Activated naive CD4-positive, alpha-beta T cell treated with anti-CD3 and anti-CD28 coated beads for 36 hours (primary cell): Measurements from ENCODE around the gene PTPRH. TPM values are rescaled to one million over a fixed set of nuclear protein-coding genes. Genes with fewer than 3 reads are reported as not detected.
"Not testable (repeated sequence)": the region's sequence is repeated elsewhere in the genome, so short reads cannot be mapped to it uniquely, and the experiment has no call there.

Experiments
- CTCF ChIA-PET: fragments of 350-600 bp; sonication (Branson Sonifier 250); formaldehyde crosslinking; loops from one replicate; lab custom pipeline; 2021; ENCODE audit warnings: antibody characterized with exemption; lab: Charles Lee
- DNase-seq: peaks from one replicate; pipeline ENCODE4 v3.0.0-alpha.2; 2020
- H3K27ac Mint-ChIP-seq: one replicate; pipeline ENCODE4 v1.8.0; 2021; ENCODE audit warnings: mild to moderate bottlenecking, mixed read lengths
- H3K27me3 Mint-ChIP-seq: one replicate; pipeline ENCODE4 v1.8.0; 2021; ENCODE audit warnings: low read depth, mixed read lengths
- H3K36me3 Mint-ChIP-seq: one replicate; pipeline ENCODE4 v1.8.0; 2021; ENCODE audit warnings: low read depth, mixed read lengths
- H3K4me1 Mint-ChIP-seq: one replicate; pipeline ENCODE4 v1.8.0; 2021; ENCODE audit warnings: low read depth, mixed read lengths
- H3K4me3 Mint-ChIP-seq: one replicate; pipeline ENCODE4 v1.8.0; 2021; ENCODE audit warnings: mild to moderate bottlenecking, moderate library complexity, mixed read lengths
- H3K9me3 Mint-ChIP-seq: one replicate; pipeline ENCODE4 v1.8.0; 2021; ENCODE audit warnings: mixed read lengths
- intact Hi-C: fragments of 100-400 bp; cut with micrococcal nuclease; formaldehyde crosslinking; loops from one replicate; pipeline ENCODE4 v1.15.1; 2023
- total RNA-seq, 2 experiments: library from RNA; stranded (reverse); gene quantifications; one replicate each; pipeline ENCODE4 v1.2.3, GENCODE V29; 2021

The PTPRH gene
- total RNA-seq, 2 experiments from 2014 or later = not detected

DNA sequence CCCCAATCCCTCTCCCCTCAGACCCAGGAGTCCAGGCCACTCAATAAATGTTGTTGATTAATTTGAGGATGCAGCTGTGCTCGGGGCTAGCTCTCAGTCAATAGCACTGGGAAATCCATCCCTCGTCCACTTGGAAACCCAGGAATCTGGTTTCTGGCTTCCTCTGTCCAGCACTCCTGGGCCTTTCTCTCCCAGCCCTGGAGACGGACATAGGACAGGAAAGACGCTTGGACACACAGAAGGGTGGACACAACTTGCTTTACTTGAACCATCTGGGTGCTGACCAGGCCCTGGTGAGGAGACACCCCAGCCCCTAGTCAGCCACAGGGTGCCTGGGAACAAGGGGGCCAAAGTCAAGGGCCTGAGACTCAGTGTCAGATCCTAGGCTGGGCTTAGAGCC, 50.9 kb downstream of the PTPRH start:
- intact Hi-C loops = no loop called here

DNA sequence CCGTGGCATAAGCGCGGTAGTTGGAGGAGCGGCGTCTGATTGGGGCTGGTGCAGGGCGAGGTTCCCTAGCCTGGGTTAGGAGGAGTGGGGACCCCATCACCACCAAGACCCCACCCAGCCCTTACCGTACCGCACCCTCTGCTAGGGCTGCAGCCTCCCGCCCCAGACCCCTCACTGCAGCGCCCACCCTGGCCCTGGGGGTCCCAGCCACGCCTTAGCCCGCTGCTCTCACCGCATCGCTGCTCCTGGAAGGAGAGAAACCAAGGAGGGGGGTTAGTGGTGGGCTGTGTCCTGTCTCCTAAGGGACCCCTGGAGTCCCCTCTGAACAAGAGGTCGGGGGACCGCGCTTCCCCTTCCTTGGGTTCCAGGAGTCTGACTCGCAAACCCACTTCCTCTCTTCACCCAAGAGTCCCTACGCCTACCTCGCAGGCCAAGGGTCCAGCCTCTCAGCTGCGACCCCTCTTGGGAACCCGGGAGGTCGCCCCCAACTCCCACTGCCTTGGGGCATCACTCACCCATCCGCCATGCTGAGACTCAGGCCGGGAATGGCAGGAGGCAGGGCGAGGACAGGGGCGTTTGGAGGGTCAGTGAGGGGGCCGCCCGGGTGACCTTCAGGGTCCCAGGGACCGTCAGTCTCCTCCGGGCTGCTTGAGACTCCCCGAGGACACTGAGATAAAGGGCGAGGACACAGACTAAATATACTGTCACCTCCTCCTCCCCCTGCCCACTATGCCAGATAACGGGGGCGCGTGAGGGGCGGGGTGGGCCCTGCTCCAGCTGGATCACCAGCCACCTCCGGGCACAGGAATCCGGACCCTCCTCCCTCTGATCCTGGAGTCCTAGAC, 52.0 kb downstream of the PTPRH start, which contains the start of gene TNNI3:
TSS of gene TNNI3 (minus strand) at position 669 of the 845 bp plus-strand sequence. CDS start at position 526, 143 bp downstream.
- H3K36me3 Mint-ChIP-seq = no peaks in the 10 kb centered on the region
- H3K27ac Mint-ChIP-seq = no peak within 1 kb of the TSS
- intact Hi-C loops = no loop called here
- H3K9me3 Mint-ChIP-seq = peaks cover 3% of the 10 kb centered on the region
- H3K27me3 Mint-ChIP-seq = peaks cover 40% of the 10 kb centered on the region
- no peak within 1 kb of the TSS for H3K4me3 Mint-ChIP-seq
- H3K4me1 Mint-ChIP-seq = peaks cover 24% of the 10 kb centered on the region
- CTCF ChIA-PET = interaction anchor here (0.7 to 4.1 kb wide), 2 partner anchors 17 to 40 kb away, joined by 3 to 24 read pairs; no protein-coding TSS in a partner anchor
- no peak for DNase-seq

More for the DNA sequence above, 50.9 kb downstream of the PTPRH start:
- peaks cover 2% of the 10 kb centered on the region for H3K9me3 Mint-ChIP-seq
- peaks cover 40% of the 10 kb centered on the region for H3K27me3 Mint-ChIP-seq
- H3K4me1 Mint-ChIP-seq = peaks cover 20% of the 10 kb centered on the region
- no peak overlapping the region for H3K4me3 Mint-ChIP-seq
- CTCF ChIA-PET = interaction anchor here (4.1 kb wide), 1 partner anchor 18 kb away, joined by 24 read pairs; no protein-coding TSS in a partner anchor
- H3K27ac Mint-ChIP-seq = no peak overlapping the region
- DNase-seq = no peak
- H3K36me3 Mint-ChIP-seq = no peaks in the 10 kb centered on the region

DNA sequence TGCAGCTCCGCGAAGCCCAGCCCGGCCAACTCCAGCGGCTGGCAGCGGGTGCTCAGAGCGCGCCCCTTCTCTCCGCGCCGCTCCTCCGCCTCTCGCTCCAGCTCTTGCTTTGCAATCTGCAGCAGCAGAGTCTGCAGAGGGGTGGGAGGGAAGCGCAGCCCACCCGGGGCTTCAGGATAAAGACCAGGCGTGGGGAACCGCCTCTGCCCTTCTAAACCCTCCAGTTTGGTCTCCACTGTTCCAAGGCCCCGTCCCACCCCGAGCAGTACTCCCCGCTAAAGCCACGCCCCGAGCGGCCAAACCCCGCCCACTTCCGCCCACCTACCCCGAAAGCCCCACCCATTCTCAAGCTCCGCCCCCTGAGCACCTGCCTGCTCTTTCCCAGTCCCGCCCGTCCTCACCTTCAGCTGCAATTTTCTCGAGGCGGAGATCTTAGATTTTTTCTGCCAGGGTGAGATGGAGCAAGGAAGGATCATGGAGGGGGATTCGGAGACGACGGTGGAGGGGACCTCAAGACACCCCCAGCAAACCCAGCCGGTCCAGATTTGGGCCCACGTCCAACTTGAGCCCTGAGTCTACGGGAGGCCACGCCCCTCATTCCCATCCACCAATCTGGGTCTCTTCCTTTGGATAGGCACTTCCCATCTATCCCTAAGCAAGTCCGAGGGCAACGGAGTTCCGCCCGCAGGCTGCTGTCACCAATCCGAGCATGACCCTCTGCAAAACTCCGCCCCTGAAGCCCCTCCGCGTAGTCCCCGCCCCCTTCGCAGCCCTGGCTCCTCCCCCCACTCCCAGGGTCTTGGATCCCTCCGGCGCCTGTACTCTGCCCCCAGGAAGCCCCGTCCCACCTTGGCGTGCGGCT, 52.9 kb downstream of the PTPRH start:
- Mint-ChIP-seq H3K9me3 (peaks cover 11% of the 10 kb centered on the region), H3K36me3 (peaks cover 3% of the 10 kb centered on the region), H3K27me3 (peaks cover 38% of the 10 kb centered on the region), H3K4me1 (peaks cover 30% of the 10 kb centered on the region), H3K27ac (no peak overlapping the region), H3K4me3 (no peak overlapping the region)
- DNase-seq = peak; percentile 51
- CTCF ChIA-PET = interaction anchor here (0.5 to 0.7 kb wide), 3 partner anchors 21 to 430 kb away, joined by 3 to 4 read pairs (median 4); no protein-coding TSS in a partner anchor
- intact Hi-C loops = no loop called here

DNA sequence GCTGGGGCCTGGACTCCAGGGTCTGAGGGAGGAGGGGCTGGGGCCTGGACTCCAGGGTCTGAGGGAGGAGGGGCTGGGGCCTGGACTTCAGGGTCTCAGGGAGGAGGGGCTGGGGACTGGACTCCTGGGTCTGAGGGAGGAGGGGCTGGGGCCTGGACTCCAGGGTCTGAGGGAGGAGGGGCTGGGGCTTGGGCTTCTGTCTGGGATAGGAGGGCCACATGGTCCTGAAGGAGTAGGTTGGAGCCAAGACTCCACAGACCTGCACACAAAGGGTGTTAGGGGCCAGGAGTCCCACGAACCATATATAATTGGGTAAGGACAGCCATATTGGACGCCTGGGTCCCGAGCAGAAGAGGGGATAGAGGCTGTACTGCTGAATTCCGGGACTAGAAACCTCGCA, 53.5 kb downstream of the PTPRH start:
- peaks cover 14% of the 10 kb centered on the region for H3K9me3 Mint-ChIP-seq
- H3K4me3 Mint-ChIP-seq, H3K27ac Mint-ChIP-seq, DNase-seq, H3K36me3 Mint-ChIP-seq, intact Hi-C loops: not testable (repeated sequence)
- CTCF ChIA-PET = interaction anchor here (0.6 kb wide), 1 partner anchor 430 kb away, joined by 4 read pairs; no protein-coding TSS in a partner anchor
- peaks cover 38% of the 10 kb centered on the region for H3K27me3 Mint-ChIP-seq
- peaks cover 30% of the 10 kb centered on the region for H3K4me1 Mint-ChIP-seq

DNA sequence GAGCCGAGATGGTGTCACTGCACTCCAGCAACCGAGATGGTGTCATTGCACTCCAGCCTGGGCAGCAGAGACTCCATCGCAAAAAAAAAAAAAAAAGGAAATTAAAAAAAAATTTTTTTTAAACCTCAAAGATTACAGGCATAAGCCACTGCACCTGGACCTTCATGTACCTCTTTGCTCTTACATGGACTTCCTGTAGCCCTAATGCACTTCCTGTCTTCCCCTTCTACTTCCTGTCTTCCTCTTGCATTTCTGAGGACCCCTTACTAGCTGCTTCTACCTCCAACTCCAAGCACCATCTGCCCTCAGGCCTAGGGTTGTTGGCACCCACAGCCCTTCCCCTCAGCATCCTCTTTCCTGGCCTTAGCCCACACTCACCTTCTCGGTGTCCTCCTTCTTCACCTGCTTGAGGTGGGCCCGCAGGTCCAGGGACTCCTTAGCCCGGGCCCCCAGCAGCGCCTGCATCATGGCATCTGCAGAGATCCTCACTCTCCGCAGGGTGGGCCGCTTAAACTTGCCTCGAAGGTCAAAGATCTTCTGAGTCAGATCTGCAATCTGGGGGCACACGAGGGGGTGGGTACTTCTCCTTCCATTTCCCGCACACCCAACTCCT, 55.5 kb downstream of the PTPRH start:
- H3K36me3 Mint-ChIP-seq = peaks cover 4% of the 10 kb centered on the region
- CTCF ChIA-PET = interaction anchor here (0.7 to 1.2 kb wide), 3 partner anchors 11 to 390 kb away, joined by 3 to 7 read pairs (median 4); no protein-coding TSS in a partner anchor

DNA sequence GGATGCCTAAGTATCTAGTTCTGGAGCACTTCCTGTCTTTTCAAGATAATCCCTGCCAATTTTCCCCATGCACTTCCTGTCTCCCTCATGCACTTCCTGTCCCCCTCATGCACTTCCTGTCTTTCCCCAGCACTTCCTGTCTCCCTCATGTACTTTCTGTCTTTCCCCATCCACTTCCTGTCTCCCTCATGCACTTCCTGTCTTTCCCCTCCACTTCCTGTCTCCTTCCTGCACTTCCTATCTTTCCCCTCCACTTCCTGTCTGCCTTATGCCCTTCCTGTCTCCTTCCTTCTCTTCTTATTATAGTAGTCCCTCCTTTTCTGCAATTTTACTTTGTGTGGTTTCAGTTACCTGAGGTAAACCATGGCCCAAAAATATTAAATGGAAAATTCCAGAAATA, 57.3 kb downstream of the PTPRH start:
- intact Hi-C loops = no loop called here
- Mint-ChIP-seq H3K27me3 (peaks cover 30% of the 10 kb centered on the region), H3K4me3 (no peak overlapping the region), H3K27ac (peak overlapping the region; percentile 19), H3K9me3 (peaks cover 14% of the 10 kb centered on the region), H3K4me1 (peaks cover 27% of the 10 kb centered on the region), H3K36me3 (peaks cover 4% of the 10 kb centered on the region)
- DNase-seq = no peak
- CTCF ChIA-PET = interaction anchor here (0.9 kb wide), 1 partner anchor 11 kb away, joined by 3 read pairs; no protein-coding TSS in a partner anchor

More for the DNA sequence above, 55.5 kb downstream of the PTPRH start:
- Mint-ChIP-seq H3K4me1 (peaks cover 29% of the 10 kb centered on the region), H3K9me3 (peaks cover 14% of the 10 kb centered on the region), H3K4me3 (no peak overlapping the region), H3K27ac (no peak overlapping the region), H3K27me3 (peaks cover 36% of the 10 kb centered on the region)
- intact Hi-C loops = no loop called here
- no peak for DNase-seq

DNA sequence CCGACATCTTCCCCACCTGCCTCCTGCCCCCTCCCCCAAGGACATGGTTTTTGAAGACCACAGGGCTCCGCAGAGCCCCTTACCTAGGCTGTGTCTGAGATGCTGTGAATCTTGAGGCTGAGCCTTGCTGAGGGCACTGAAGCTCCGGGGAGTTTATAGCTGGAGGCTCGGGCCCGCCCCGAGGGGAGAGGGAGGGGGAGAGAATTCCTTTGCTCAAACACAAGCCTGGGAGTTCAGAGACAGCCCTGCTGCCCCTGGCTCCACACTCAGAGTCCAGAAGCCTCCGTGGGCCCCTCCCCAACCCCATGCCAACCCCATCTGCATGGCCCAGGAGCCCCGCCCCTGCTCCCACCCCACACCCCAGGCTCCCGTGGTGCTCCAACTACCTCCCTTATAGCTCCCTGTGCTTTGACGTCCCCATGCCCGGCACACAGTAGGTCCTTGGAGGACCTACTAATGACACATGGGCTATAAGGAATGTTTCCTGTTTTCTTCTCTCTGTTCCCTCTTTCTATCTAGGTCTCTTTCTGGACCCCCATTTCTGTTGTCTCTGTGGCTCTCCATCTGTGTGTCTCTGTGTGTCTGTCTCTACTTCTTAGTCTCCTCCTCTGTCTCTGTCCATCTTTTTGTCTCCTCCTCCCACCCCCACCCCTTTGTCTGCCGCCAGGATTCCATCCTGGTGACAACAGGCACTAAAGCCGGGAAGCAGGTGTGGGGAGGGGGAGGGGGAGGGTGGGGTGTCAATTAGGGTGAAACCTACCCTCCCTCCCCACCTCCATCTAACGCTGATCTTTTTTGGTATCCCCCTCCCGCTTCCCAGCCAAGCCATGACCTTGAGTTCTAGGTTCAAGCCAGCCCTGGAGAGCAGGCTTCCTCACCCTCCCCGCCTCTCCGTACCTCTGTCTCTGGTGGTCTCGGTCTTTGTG, 60.0 kb downstream of the PTPRH start, which contains the start of gene TNNT1:
TSS of gene TNNT1 (minus strand) at position 129 of the 926 bp plus-strand sequence. CDS start 2,049 bp downstream, outside the sequence.
- H3K27ac Mint-ChIP-seq = no peak within 1 kb of the TSS
- H3K27me3 Mint-ChIP-seq = peaks cover 39% of the 10 kb centered on the region
- no peak within 1 kb of the TSS for H3K4me3 Mint-ChIP-seq
- H3K4me1 Mint-ChIP-seq = peaks cover 23% of the 10 kb centered on the region
- CTCF ChIA-PET = no interaction called here
- peaks cover 4% of the 10 kb centered on the region for H3K36me3 Mint-ChIP-seq
- intact Hi-C loops = loop anchor here (10.0 kb wide), 1 partner anchor 455 kb away; the partner anchor contains the start of genes ZNF524 and ZNF865
- DNase-seq = no peak
- peaks cover 14% of the 10 kb centered on the region for H3K9me3 Mint-ChIP-seq

DNA sequence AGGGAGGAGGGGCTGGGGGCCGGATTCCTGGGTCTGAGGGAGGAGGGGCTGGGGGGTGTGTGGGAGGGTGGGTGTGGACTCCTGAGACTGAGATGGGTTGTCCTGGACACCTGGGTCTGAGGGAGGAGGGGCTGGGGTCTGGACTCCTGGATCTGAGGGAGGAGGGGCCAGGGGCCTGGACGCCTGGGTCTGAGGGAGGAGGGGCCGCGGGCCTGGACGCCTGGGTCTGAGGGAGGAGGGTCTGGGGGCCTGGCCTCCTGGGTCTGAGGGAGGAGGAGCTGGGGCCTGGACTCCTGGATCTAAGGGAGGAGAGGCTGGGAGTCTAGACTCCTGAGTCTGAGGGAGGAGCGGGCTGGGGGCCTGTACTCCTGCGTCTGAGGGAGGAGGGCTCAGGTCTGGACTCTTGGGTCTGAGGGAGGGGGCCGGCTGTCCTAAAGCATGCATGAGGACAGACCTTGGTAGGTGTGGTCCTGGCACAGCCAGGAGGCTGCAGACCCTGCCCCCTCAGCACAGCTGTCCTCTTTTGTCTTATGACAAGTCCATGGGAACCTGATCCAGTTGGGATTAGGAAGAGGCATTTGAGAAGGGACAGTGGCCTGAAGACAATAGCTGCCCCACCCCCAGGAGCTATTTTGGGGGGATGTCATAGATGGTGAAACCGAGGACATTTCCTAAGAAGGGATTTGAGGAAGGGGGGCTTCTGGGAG, 61.6 kb downstream of the PTPRH start:
- Mint-ChIP-seq H3K9me3 (peaks cover 12% of the 10 kb centered on the region), H3K27ac (no peak overlapping the region), H3K27me3 (peaks cover 48% of the 10 kb centered on the region), H3K4me3 (no peak overlapping the region), H3K36me3 (peaks cover 4% of the 10 kb centered on the region), H3K4me1 (peaks cover 13% of the 10 kb centered on the region)
- intact Hi-C loops = loop anchor here (10.0 kb wide), 1 partner anchor 457 kb away; the partner anchor contains the start of genes ZNF524 and ZNF865
- no peak for DNase-seq
- CTCF ChIA-PET = interaction anchor here (1.8 kb wide), 1 partner anchor 13 kb away, joined by 8 read pairs; no protein-coding TSS in a partner anchor

DNA sequence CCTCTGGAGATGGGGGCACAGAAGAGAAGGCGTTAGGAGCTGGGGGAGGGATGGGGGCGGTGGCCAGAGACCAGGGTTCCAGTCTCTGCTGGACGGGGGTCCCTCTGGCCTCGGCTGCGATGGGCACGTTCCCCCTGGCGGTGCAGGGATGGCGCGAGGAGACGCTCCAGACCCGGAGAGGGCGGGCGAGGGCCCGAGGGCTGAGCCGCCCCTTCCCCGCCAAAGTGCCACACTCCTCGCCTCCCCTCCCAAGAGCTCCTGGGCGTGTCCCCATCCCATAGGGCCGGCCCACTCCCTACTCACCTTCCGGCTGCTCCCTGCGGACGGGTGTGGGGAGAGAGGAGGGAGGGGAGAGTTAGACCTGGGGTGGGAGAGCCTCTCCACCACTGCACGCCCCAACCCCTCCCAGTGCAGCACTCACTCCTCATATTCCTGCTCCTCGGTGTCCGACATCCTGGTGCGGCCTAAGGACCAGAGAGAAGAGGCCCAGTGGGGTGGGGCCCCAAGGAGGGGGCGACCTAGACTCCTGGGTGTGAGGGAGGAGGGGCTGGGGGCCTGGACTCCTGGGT, 62.5 kb downstream of the PTPRH start:
- Mint-ChIP-seq H3K27ac (no peak overlapping the region), H3K9me3 (peaks cover 6% of the 10 kb centered on the region), H3K36me3 (peaks cover 1% of the 10 kb centered on the region), H3K4me1 (peaks cover 6% of the 10 kb centered on the region), H3K4me3 (no peak overlapping the region), H3K27me3 (peaks cover 51% of the 10 kb centered on the region)
- CTCF ChIA-PET = interaction anchor here (0.6 to 1.8 kb wide), 2 partner anchors 8 to 13 kb away, joined by 5 to 8 read pairs; no protein-coding TSS in a partner anchor
- no peak for DNase-seq
- intact Hi-C loops = loop anchor here (10.0 kb wide), 1 partner anchor 458 kb away; the partner anchor contains the start of genes ZNF524 and ZNF865
